HUDEP-2 (cell line): ENCODE results near the gene SRCAP.
A peak's percentile ranks its signal among the peaks of the same experiment; 100 is the strongest.

Experiments used
- DNase-seq, 76 experiments: peaks; one replicate each; lab custom pipeline; 2025; ENCODE audit not compliant: unreplicated experiment in 76 of 76; lab: John Stamatoyannopoulos, UW

SRCAP gene

DNA sequence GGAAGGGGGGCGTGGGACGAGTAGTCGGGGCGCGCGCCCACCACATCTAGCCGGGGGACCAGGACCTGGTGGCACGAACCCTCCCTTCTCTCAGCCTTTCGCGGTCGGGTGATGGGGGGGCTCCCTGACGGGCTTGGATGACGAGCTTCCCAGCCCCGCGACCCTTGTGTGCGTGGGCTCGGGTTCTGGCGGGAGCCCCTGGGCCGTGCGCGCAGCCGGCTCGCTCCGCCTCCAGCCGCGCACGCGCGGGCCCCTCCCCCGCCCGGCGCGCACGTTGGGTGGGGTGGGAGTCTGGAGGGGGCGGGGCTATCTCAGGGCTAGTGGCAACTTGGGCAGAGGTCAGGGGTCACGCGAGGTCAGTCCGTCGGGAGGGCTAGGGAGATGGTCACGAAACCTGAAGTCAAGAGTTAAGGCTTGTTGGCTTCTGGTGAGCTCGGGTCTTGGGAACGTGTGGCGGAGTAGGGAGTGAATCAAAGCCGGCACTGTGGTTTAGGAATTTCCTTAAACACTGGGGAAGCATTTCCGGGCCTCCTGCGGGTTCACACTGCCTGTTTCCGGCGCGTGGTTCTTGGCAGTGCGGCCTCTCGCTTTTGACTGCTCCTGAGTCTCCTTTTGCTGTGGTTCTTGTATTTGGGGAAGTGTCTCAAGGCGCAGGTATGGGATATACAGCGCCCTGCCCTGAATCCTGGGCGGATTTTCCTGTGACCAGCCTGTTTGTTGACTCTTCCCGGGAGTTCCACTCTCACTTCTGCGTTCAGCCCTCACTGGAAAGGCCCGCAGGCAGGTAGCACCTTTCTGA lies at the start of gene SRCAP:
Gene SRCAP, plus strand, starts transcription at position 356 of the 799 bp plus-strand sequence. CDS start 1,654 bp downstream, outside the sequence.
- peak in 69 of 76 experiments; percentile 31 to 93 (median 78) for DNase-seq

DNA sequence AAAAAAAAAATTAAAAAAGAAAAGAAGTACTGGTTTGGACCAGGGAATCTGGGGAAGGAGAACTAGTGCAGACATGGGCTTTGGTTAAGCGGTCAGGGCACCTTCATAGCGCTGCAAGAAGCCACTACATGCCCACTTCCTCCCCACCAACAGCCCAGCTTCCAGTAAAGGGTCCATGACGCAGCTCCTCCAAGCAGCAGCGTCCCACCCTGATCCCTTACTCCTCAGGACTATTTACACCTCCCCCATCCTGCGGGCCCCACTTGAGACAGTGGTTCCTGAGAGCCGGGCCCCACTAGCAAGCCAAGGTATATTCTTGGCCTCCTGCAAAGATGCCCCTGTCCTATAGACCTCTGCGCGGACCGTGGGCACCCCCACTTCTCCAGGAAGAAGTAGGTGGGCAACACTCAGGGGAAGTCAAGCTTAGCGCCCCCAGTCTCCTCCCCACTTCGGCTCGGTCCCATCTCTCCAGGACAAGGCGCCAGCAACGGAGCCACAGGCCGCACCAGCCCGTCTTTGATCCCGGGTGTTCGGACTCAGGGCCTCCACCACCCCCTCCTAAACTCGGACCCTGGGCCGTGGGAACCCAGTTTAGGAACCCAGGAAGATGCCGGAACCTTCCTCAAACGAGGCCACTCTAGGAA lies 49.1 kb upstream of the SRCAP start:
- DNase-seq: peak in 6 of 76 experiments; percentile 28 to 77 (median 38)

GRCh38 chr16:30650369-30651123 lies 48.4 kb upstream of the SRCAP start, which contains the start of gene PRR14:
PRR14 (plus strand) TSS chr16:30650960; CDS start chr16:30651646, 686 bp downstream.
- peak in 75 of 76 experiments; percentile 90 to 100 (median 99) for DNase-seq

GRCh38 chr16:30651124-30652004 lies 47.6 kb upstream of the SRCAP start:
- peak in 63 of 76 experiments; percentile 21 to 89 (median 63) for DNase-seq

- no peak for DNase-seq
These were observed 47.0 kb upstream of the SRCAP start for GRCh38 chr16:30652005-30652296.

GRCh38 chr16:30652718-30653117 lies 46.3 kb upstream of the SRCAP start:
- DNase-seq: no peak

DNA sequence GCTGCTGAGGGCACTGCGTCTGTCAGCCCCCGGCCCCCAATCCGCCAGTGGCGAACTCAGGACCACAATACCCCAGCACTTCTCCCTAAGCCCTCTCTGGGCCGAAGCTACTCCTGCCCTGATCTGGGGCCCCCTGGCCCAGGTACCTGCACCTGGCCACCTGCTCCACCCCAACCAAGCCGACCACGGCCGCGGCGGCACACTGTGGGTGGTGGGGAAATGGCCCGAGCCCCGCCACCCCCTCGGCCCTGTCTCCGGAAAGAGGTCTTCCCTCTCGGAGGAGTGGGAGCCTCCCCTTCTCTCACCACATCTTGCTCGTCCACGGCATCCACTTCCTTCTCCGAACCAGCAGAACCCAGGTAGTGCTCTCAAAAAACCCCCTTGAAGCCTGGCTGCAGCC lies 44.1 kb upstream of the SRCAP start:
- DNase-seq: no peak

GRCh38 chr16:30655815-30656347 lies 43.1 kb upstream of the SRCAP start:
- DNase-seq: no peak

DNA sequence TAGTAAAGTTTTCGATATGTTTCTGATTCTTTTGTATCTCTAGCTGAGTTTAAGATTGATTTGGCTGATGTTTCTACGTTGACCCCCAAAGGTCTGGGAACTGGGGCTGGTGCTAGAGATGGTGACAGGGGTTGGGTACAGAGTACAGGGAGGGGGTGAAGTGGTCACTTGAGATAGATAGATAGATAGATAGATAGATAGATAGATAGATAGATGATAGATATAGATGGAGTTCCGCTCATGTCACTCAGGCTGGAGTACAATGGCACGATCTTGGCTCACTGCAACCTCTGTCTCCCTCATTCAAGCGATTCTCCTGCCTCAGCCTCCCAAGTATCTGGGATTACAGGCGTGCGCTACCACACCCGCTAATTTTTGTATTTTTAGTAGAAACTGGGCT lies 42.6 kb upstream of the SRCAP start:
- DNase-seq: no peak

- DNase-seq: peak in 3 of 76 experiments; percentile 28 to 80 (median 40)
These were observed 41.8 kb upstream of the SRCAP start for GRCh38 chr16:30656974-30657865.

DNA sequence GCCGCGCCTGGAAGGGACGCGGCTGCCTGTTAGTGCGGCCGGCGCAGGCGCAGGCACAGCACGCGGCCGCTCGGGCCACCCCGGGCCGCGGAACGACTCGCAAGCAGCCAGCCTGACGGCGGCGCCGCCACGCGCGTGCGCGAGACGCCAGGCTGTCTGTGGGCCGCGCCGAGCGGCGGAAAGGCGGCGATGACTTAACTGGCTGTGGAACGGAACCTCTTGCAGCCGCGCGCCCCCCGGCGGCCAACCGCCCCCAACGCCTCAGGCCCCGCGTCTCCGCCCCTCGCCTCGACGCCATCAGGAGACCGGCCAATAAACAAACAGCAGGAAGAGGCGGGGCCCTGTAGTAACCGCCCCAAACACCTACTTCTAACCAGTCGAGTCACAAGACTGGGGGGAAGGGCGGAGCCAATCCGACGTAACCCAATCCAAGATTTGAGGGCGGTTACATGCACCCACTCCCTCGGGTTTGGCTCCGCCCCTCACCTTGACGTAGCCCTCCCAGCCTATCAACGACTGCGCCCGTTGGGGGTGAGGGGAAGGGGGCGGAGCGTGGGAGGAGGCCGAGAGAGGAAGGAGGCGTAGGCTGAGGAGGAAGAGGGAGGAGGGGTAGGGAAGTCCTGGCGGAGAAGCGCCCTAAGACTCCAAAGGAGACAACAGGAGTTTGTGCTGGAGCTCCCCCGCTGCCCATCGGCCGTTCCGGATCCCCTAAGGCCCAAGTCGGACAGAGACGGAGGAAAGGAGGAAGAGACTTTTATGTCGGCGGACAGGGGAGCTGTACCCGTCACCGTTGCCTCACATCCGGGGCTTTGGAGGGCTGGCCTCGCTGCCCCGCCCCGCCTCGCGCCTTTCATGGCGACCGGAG lies 40.9 kb upstream of the SRCAP start, which contains the start of gene FBRS:
Gene FBRS, plus strand, starts transcription at position 566 of the 865 bp plus-strand sequence. CDS start 1,088 bp downstream, outside the sequence.
- peak; percentile 95 to 100 (median 100) for DNase-seq

- peak in 47 of 76 experiments; percentile 58 to 94 (median 80) for DNase-seq
These were observed 40.1 kb upstream of the SRCAP start for GRCh38 chr16:30658731-30659506.

GRCh38 chr16:30659507-30660423 lies 39.2 kb upstream of the SRCAP start:
- DNase-seq: peak in 4 of 76 experiments; percentile 7 to 34 (median 20)

GRCh38 chr16:30660424-30661261 lies 38.3 kb upstream of the SRCAP start:
- DNase-seq: no peak

GRCh38 chr16:30662449-30662848 lies 36.5 kb upstream of the SRCAP start:
- DNase-seq: no peak
